A549 treated with Hydrocortisone at 1 μM for 4 hours (cell line): Measurements from ENCODE around the gene RBP2. TPM values are rescaled to one million over a fixed set of nuclear protein-coding genes. Genes with fewer than 3 reads are reported as not detected.

ENCODE experiments used
- total RNA-seq: library from RNA; stranded (reverse); fragments of 200-300 nt; extraction: Qiagen RNA extraction; gene quantifications from 5 replicates; pipeline ENCODE4 v1.2.3, GENCODE V29; 2022

The RBP2 gene
- total RNA-seq = not detected in 5 replicates

DNA sequence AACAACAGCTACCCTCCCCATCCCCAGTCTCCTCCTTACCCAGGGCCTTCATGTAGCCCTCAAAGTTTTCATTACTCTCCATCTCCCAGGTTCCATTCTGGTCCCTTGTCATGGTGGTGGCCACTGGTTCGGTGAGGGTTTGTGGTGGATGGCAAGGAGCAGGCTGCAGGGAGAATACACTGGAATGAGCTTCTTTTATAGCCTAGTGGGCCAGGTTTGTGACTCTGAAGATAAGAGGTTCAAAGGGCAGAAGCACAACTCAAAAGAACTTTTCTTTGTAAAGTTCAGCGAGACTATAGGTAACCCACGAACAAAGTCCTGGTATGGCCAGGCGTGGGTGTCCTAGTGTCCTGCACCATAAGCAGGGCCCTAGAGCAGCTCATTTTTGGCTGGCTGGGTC is at the start of gene RBP2:
TSS of gene RBP2 (minus strand) at position 169 of the 400 bp plus-strand sequence. CDS start at position 112, 57 bp downstream.

Other genes with a start within 250 kb of the RBP2 start
- 43.8 to 50.6 TPM (median 45.5 TPM) in 5 replicates for gene MRPS22, start 132.5 kb downstream of the RBP2 start, total RNA-seq
- gene COPB2, start 86.9 kb downstream of the RBP2 start, total RNA-seq = 58.1 to 86.9 TPM (median 64.2 TPM) in 5 replicates
- gene RBP1, start 63.2 kb upstream of the RBP2 start, total RNA-seq = 3.0 to 5.9 TPM (median 3.7 TPM) in 5 replicates
- gene NMNAT3, start 201.5 kb upstream of the RBP2 start, total RNA-seq = 0.76 to 1.5 TPM (median 1.2 TPM) in 5 replicates